ENCODE measurements around the gene APIP.

GRCh38 chr11:34897171-34897870 lies 18.9 kb downstream of the APIP start:
- TF ChIP-seq CTCF (tag by site-specific recombination; IDR thresholded peaks at IDR 0.05) (no peak), ZFP37 (tag by site-specific recombination; IDR thresholded peaks at IDR 0.05) (no peak), PRDM1 (tag by site-specific recombination; IDR thresholded peaks at IDR 0.05) (no peak), INSM2 (tag by site-specific recombination; IDR thresholded peaks at IDR 0.05) (no peak), ZNF274 (IDR thresholded peaks at IDR 0.05; ENCODE audit: low read length) (no peak), ZNF274 (tag by site-specific recombination; IDR thresholded peaks at IDR 0.05; ENCODE audit: borderline replicate concordance) (no peak), ZNF645 (tag by site-specific recombination; IDR thresholded peaks at IDR 0.05) (no peak)
